Activated CD4-positive, alpha-beta memory T cell treated with anti-CD3 and anti-CD28 coated beads, Interleukin-2, amount 10 ng/mL, durations not matched to agents 7 days and 5 days (primary cell): ENCODE results near the gene BTK. TPM values are rescaled to one million over a fixed set of nuclear protein-coding genes. Genes with fewer than 3 reads are reported as not detected.

Source experiments
- CTCF ChIA-PET: fragments of 350-600 bp; sonication (Branson Sonifier 250); formaldehyde crosslinking; loops from one replicate; lab custom pipeline; 2021; ENCODE audit warnings: antibody characterized with exemption, inconsistent platforms; lab: Charles Lee
- POLR2A ChIA-PET: fragments of 350-600 bp; sonication (Branson Sonifier 250); formaldehyde crosslinking; loops from one replicate; lab custom pipeline; 2021; ENCODE audit warnings: antibody characterized with exemption; lab: Charles Lee
- DNase-seq: peaks from one replicate; pipeline ENCODE4 v3.0.0-alpha.2; 2020
- H3K27ac Mint-ChIP-seq: one replicate; pipeline ENCODE4 v1.8.0; 2021; ENCODE audit warnings: mild to moderate bottlenecking, mixed read lengths
- H3K27me3 Mint-ChIP-seq: one replicate; pipeline ENCODE4 v1.8.0; 2021; ENCODE audit warnings: mixed read lengths
- H3K36me3 Mint-ChIP-seq: one replicate; pipeline ENCODE4 v1.8.0; 2021; ENCODE audit warnings: low read depth, mixed read lengths
- H3K4me1 Mint-ChIP-seq: one replicate; pipeline ENCODE4 v1.8.0; 2021; ENCODE audit warnings: mixed read lengths
- H3K4me3 Mint-ChIP-seq: one replicate; pipeline ENCODE4 v1.8.0; 2021; ENCODE audit warnings: mild to moderate bottlenecking, mixed read lengths
- H3K9me3 Mint-ChIP-seq: one replicate; pipeline ENCODE4 v1.8.0; 2021; ENCODE audit warnings: mixed read lengths
- total RNA-seq, 2 experiments: library from RNA; stranded (reverse); gene quantifications; one replicate each; pipeline ENCODE4 v1.2.3, GENCODE V29; 2021

The BTK gene
- total RNA-seq = under 1 TPM in 1 of 2 experiments, not detected in 1; 0.10 TPM

- no peak within 1 kb of the TSS for H3K27ac Mint-ChIP-seq
Measured at GRCh38 chrX:101385795-101386541, at the start of gene BTK. TSS of gene BTK (minus strand) at chrX:101386191. CDS start at chrX:101375284, 10,907 bp downstream.

DNA sequence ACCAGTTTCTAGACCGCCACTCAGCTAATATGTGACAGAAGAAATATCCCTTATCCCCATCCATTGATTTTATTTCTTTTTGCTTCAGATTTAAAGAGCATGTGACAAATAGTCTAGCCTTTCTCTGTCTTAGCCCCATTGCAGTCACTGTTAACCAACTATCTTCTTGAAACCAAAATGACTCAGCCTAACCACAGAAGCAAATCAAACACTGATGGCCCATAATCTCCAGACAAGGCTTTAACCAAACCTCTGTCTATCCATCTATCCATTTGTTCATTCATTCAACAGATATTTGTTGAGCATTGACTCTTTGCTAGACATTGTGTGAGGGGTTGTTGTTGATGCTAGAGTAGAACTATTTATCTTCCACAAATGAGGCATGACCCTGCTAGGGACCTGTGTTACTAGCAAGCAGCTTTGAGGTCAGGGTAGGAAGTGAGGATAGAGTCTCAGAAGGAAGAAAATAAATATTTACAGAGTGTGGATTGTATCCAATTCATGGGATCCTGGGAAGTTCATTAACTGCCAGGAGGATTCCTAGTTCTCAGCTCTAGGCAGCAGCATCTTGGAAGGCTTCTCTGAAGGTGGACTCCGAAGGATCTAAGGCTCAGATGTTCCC is 44.6 kb upstream of the BTK start:
- Mint-ChIP-seq H3K9me3 (no peaks in the 10 kb centered on the region), H3K4me3 (no peak overlapping the region), H3K27me3 (no peaks in the 10 kb centered on the region), H3K27ac (peak overlapping the region; percentile 67), H3K36me3 (peaks cover 5% of the 10 kb centered on the region), H3K4me1 (peaks cover 15% of the 10 kb centered on the region)
- ChIA-PET POLR2A (interaction anchor here (1.0 kb wide), 1 partner anchor 13 kb away, joined by 5 read pairs; no protein-coding TSS in a partner anchor), CTCF (no interaction called here)
- DNase-seq = no peak

More at GRCh38 chrX:101385795-101386541, at the start of gene BTK:
- H3K4me3 Mint-ChIP-seq = no peak within 1 kb of the TSS
- no peaks in the 10 kb centered on the region for H3K27me3 Mint-ChIP-seq
- no peak for DNase-seq
- H3K9me3 Mint-ChIP-seq = no peaks in the 10 kb centered on the region
- H3K36me3 Mint-ChIP-seq = peaks cover 1% of the 10 kb centered on the region
- H3K4me1 Mint-ChIP-seq = peaks cover 5% of the 10 kb centered on the region
- ChIA-PET POLR2A (no interaction called here), CTCF (interaction anchor here (0.5 kb wide), 1 partner anchor 410 kb away, joined by 4 read pairs; no protein-coding TSS in a partner anchor)

DNA sequence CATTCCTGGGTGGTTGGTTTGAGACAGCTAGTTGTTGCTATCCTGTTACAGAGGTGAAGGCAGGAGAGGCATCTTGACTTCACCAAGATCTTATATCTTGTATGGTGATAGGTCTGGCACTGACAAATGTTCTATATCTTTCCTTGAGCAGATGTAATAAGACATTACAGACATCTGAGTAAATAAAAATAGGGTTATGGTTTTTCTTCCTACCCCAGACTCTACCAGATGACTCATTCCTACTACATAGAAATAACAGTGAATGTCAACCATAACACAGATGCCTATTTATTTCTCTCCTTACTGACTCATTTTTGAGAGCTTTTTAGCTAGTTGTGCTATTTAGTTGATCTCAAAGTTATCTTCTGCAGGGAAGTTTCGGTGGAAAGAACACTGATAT is 43.9 kb upstream of the BTK start:
- Mint-ChIP-seq H3K4me1 (peaks cover 15% of the 10 kb centered on the region), H3K27me3 (no peaks in the 10 kb centered on the region), H3K27ac (peak overlapping the region; percentile 67), H3K9me3 (peaks cover 2% of the 10 kb centered on the region), H3K36me3 (peaks cover 7% of the 10 kb centered on the region), H3K4me3 (no peak overlapping the region)
- POLR2A ChIA-PET = interaction anchor here (1.0 kb wide), 1 partner anchor 13 kb away, joined by 5 read pairs; no protein-coding TSS in a partner anchor
- DNase-seq = no peak
- CTCF ChIA-PET = no interaction called here

- POLR2A ChIA-PET = interaction anchor here (2.5 kb wide), 1 partner anchor 9 kb away, joined by 7 read pairs; no protein-coding TSS in a partner anchor
- peaks cover 8% of the 10 kb centered on the region for H3K36me3 Mint-ChIP-seq
Measured at GRCh38 chrX:101427954-101428353, 42.0 kb upstream of the BTK start.

GRCh38 chrX:101419489-101419888 is 33.5 kb upstream of the BTK start:
- H3K27ac Mint-ChIP-seq = peak overlapping the region; percentile 31
- peaks cover 3% of the 10 kb centered on the region for H3K36me3 Mint-ChIP-seq
- POLR2A ChIA-PET = interaction anchor here (1.6 kb wide), 1 partner anchor 8 kb away, joined by 7 read pairs; no protein-coding TSS in a partner anchor
- CTCF ChIA-PET = interaction anchor here (0.8 kb wide), 1 partner anchor 233 kb away, joined by 3 read pairs; no protein-coding TSS in a partner anchor
- peaks cover 36% of the 10 kb centered on the region for H3K4me1 Mint-ChIP-seq
- peak overlapping the region; percentile 34 for H3K4me3 Mint-ChIP-seq
- no peak for DNase-seq
- H3K27me3 Mint-ChIP-seq = no peaks in the 10 kb centered on the region
- H3K9me3 Mint-ChIP-seq = no peaks in the 10 kb centered on the region

More at GRCh38 chrX:101427954-101428353, 42.0 kb upstream of the BTK start:
- H3K4me3 Mint-ChIP-seq = no peak overlapping the region
- CTCF ChIA-PET = interaction anchor here (1.4 kb wide), 1 partner anchor 11 kb away, joined by 3 read pairs; no protein-coding TSS in a partner anchor
- H3K9me3 Mint-ChIP-seq = peaks cover 2% of the 10 kb centered on the region
- DNase-seq = no peak
- H3K4me1 Mint-ChIP-seq = peaks cover 15% of the 10 kb centered on the region
- no peaks in the 10 kb centered on the region for H3K27me3 Mint-ChIP-seq
- H3K27ac Mint-ChIP-seq = no peak overlapping the region

GRCh38 chrX:101417981-101418841 is 32.2 kb upstream of the BTK start:
- Mint-ChIP-seq H3K27ac (peak overlapping the region; percentile 78), H3K4me3 (peak overlapping the region; percentile 81), H3K36me3 (peaks cover 5% of the 10 kb centered on the region), H3K9me3 (no peaks in the 10 kb centered on the region), H3K27me3 (no peaks in the 10 kb centered on the region), H3K4me1 (peaks cover 38% of the 10 kb centered on the region)
- peak; percentile 42 for DNase-seq
- ChIA-PET POLR2A (interaction anchor here (1.1 to 2.3 kb wide), 6 partner anchors 9 to 589 kb away, joined by 3 to 10 read pairs (median 6); partner anchors contain the start of genes GLA and RPL36A), CTCF (interaction anchor here (0.6 to 1.8 kb wide), 7 partner anchors 9 to 340 kb away, joined by 3 to 5 read pairs (median 3); partner anchors contain the start of gene RPL36A)

DNA sequence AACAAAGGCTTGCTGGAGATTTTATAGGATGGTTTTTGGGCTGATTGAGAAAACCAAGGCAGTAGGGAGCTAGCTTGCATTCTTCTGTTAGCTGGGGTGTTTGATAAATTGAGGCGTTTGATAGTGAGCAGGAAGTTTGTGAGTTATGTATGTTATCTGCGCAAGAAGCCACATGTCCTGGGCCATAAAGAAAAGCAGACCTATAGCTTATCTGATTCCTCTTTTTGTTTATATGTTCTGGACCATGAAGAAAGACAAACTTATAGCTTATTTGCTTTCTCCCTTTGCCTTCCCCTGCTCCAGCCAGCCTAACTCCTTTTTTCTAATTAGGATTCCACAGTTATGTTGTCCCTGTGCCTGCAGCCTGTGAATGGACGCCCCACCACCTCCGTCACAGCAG is 31.2 kb upstream of the BTK start:
- no peak overlapping the region for H3K27ac Mint-ChIP-seq
- ChIA-PET POLR2A (interaction anchor here (1.4 to 2.3 kb wide), 3 partner anchors 13 to 588 kb away, joined by 3 to 10 read pairs (median 5); partner anchors contain the start of gene RPL36A), CTCF (interaction anchor here (0.8 to 1.8 kb wide), 4 partner anchors 12 to 341 kb away, joined by 3 to 5 read pairs (median 4); partner anchors contain the start of gene RPL36A)

GRCh38 chrX:101416691-101417090 is 30.7 kb upstream of the BTK start:
- CTCF ChIA-PET = interaction anchor here (0.7 to 1.7 kb wide), 4 partner anchors 12 to 345 kb away, joined by 3 to 7 read pairs (median 4); no protein-coding TSS in a partner anchor
- H3K4me3 Mint-ChIP-seq = peak overlapping the region; percentile 30
- H3K27me3 Mint-ChIP-seq = no peaks in the 10 kb centered on the region
- no peaks in the 10 kb centered on the region for H3K9me3 Mint-ChIP-seq
- no peak for DNase-seq
- peaks cover 18% of the 10 kb centered on the region for H3K36me3 Mint-ChIP-seq
- POLR2A ChIA-PET = interaction anchor here (1.4 to 2.3 kb wide), 3 partner anchors 14 to 587 kb away, joined by 3 to 10 read pairs (median 5); partner anchors contain the start of gene RPL36A
- peaks cover 51% of the 10 kb centered on the region for H3K4me1 Mint-ChIP-seq
- no peak overlapping the region for H3K27ac Mint-ChIP-seq

More for the DNA sequence above, 31.2 kb upstream of the BTK start:
- no peaks in the 10 kb centered on the region for H3K27me3 Mint-ChIP-seq
- no peaks in the 10 kb centered on the region for H3K9me3 Mint-ChIP-seq
- H3K4me1 Mint-ChIP-seq = peaks cover 48% of the 10 kb centered on the region
- H3K4me3 Mint-ChIP-seq = peak overlapping the region; percentile 81
- DNase-seq = no peak
- peaks cover 14% of the 10 kb centered on the region for H3K36me3 Mint-ChIP-seq

DNA sequence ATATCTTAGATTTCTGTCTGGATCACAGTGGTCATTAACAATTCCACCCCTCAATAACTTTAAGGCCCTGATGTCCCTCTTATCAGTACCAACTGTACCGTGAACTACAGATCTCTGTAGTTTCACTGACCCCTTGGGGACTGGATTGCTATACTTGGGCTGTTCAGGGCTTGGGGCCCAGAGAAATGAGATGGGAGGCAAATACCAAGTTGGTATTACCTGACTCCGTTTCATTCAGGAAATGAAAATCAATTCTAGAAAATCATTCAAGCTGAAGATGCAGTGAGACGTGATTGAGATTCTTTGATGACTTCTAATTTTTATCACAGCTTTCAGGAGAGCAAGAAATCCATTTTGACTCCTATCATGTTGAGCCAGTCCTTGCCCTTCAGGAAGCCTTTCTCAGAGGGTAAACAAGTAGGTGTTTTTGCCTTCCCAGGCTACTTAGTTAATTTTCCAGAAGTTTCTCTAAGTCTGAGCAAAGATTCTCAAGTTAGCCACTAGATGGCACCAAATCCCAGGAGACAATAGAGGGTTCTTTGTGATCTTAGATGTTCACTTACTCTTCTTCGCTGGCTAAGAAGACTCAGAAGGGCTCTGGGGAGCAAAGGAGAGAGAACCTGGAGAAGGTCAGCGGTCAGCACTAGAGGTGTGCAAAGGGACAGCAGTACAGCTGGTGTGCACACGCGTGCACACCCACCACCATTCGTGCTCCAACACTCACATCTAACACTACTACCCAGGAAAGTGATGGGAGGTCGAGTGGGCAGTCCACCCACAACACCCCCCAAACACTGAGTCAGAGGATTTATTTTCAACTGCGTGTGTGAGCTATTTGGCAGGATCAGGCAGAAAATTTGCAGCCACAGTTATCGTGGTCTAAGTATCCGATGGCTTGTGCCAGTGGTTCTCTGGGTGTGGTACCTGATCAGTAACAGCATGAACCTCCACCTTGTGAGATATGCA is 29.5 kb upstream of the BTK start:
- POLR2A ChIA-PET = no interaction called here
- no peaks in the 10 kb centered on the region for H3K27me3 Mint-ChIP-seq
- H3K4me1 Mint-ChIP-seq = peaks cover 56% of the 10 kb centered on the region
- CTCF ChIA-PET = interaction anchor here (0.6 to 1.5 kb wide), 7 partner anchors 24 to 517 kb away, joined by 3 to 7 read pairs (median 3); partner anchors contain the start of genes RPL36A and ZMAT1
- H3K27ac Mint-ChIP-seq = peak overlapping the region; percentile 61
- peaks cover 20% of the 10 kb centered on the region for H3K36me3 Mint-ChIP-seq
- no peaks in the 10 kb centered on the region for H3K9me3 Mint-ChIP-seq
- no peak overlapping the region for H3K4me3 Mint-ChIP-seq
- DNase-seq = peak; percentile 19

- Mint-ChIP-seq H3K27me3 (no peaks in the 10 kb centered on the region), H3K27ac (no peak overlapping the region), H3K36me3 (peaks cover 21% of the 10 kb centered on the region), H3K9me3 (no peaks in the 10 kb centered on the region), H3K4me3 (no peak overlapping the region), H3K4me1 (peaks cover 43% of the 10 kb centered on the region)
- CTCF ChIA-PET = no interaction called here
- DNase-seq = no peak
- POLR2A ChIA-PET = no interaction called here
Measured at GRCh38 chrX:101411984-101412383, 26.0 kb upstream of the BTK start.

DNA sequence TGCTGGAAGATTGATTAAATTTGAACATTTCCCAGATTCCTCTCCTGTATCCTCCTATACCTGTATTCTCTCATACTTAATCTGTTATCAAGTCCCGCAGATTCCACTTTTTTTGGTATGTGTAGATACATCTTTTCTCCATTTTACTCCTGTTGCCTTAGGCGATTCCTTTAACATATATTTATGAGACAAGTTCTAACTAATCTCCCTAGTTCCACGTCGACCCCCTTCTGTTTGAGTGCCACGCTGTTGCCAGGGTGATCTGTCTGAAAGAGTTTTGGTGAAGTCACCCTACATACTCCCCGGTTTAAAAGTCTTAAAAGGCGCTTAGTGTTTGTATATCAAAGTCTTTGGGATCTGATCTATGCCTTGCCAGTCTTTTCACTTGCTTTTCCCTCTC is 24.5 kb upstream of the BTK start:
- DNase-seq = no peak
- Mint-ChIP-seq H3K4me1 (peaks cover 42% of the 10 kb centered on the region), H3K9me3 (no peaks in the 10 kb centered on the region), H3K36me3 (peaks cover 21% of the 10 kb centered on the region), H3K4me3 (peak overlapping the region; percentile 21), H3K27me3 (no peaks in the 10 kb centered on the region), H3K27ac (no peak overlapping the region)
- POLR2A ChIA-PET = no interaction called here
- CTCF ChIA-PET = no interaction called here
